HG02642 (cell line): ENCODE measurements around the gene PAX6.

Experiments used
- ATAC-seq: cut with Tn5 transposase; IDR thresholded peaks from one replicate; pipeline ENCODE4 v1.9.1; 2021; ENCODE audit warnings: mild to moderate bottlenecking; ENCODE audit not compliant: unreplicated experiment, poor library complexity

The PAX6 gene

DNA sequence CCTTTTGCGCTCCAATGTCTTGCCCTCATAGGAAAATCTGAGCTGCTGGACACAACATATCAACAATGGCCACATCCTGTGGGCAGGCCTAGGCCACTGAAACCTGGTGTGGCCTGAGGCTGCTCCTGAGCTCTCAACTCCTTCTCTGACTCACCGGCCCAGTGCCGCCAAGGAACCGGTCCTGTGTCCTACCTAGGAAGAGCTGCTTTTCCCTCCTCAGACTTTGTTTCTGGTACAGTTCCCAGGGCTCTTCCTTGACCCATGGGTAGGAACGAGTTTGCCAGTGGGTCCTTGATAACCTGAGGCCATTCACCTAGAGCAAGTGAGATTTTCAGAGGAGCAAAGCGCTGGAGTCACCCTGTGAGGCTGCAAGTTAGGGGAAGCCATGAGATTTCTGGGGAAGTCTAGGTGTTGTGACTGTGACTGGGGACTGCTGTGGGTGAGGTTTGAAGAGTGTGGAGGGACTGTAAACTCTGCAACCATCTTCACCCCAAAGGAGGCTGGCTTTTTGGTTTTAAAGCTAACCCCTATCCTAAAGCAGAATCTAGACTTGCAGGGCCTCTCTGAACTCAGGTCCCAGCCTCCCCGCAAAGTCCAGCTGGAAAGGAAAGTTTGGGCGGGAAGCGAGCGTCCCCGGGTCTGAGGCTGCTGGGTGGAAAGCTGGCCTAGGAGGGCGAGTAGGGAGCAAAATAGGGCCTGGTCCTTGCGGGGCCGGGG, 12.0 kb upstream of the PAX6 start:
- ATAC-seq = no peak

DNA sequence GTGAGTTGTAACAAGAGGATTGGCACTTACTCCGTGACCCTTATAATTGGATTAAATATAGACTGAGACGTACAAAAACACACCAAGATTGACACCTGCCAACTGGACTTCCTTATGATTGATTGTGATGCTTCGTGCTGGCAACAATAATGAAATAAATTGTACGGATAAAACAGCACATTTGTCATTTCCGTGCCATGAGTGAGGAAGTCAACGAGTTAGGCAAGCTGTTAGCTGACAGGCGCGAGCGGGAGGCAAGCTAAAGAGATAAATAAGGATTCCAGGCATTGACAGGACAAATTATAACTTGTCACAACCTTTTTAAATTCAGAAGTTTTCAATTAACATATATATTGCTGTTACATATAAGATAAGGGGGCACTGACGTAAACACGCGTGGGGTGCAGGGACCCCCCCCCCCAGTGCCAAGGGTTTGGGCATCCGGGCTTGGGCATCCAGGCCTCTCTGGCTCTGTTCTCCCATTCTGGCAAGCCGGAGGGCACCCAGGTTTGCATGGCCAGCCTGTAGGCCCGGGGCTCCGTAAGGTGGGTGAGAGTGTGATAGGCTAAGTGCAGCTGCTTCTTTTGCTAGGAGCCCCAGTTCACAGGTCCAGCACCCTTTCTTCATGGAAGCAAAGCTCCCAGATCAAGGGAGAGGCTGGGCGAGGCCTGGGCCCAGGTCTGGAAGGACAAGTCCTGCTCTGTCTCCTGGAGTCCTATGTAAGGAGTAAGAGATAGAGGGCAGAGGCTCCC, 11.2 kb upstream of the PAX6 start:
- ATAC-seq = no peak

DNA sequence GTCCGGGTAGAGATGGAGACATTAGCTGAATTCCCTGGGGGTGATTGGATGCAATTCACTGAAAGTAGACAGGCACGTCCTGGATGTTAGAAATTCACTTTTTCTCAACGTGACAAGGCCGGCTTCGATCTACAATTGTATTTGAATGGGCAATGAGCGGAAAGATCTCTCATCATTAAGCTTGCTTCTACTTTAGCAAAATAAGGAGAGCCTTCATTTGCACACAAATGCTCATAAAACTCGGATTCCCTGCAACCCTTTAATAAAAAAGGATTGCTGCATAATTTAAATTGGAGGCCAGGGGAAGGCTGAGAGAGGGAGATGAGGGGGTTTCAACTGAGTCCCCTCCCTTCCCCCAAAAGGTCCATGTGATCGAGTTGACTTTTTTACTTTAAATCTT, 10.6 kb upstream of the PAX6 start:
- ATAC-seq = no peak

DNA sequence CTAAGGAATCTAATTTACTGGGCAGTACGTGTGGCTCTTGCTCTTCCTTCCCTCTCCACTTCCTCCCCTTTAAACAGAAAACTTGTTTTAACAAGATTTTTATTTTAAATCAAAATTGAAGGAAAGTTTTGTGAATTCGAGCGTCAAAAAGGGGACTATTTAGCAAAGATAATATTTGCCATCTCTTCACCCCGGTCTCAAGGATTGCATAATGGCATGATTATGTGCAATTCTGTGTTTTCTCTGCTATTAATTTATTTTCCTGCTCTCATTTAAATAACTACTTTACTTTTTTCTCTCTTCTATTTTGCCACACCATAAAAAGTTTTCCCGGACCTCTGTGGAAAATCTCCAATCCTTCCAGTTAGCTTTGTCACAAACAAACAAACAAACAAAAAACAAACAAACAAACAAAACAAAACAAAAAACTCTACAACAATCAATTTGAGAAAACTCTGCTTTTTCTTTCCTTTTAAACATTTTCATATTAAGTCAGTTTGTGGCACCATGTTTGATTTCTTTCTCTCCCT, 10.2 kb upstream of the PAX6 start:
- ATAC-seq = no peak

DNA sequence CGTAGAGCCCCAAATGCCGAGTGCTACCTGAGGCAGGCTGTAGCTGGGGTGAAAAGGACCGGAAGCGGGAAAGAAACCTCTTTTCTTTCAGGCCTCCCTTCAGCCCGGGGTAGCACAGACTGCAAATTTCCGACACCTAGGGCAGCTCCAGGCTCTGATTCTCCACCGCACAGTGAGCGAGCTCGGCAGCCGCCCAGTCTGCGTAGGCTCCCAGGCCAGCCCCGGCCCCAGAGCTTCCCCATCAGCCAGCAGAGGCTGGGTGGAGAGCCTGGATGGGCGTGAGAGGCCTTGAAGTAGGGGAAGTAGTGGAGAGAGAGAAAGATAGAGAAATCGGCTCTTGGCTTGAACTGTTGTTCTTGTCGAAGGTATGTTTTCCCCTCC, 9.3 kb upstream of the PAX6 start:
- ATAC-seq = no peak

DNA sequence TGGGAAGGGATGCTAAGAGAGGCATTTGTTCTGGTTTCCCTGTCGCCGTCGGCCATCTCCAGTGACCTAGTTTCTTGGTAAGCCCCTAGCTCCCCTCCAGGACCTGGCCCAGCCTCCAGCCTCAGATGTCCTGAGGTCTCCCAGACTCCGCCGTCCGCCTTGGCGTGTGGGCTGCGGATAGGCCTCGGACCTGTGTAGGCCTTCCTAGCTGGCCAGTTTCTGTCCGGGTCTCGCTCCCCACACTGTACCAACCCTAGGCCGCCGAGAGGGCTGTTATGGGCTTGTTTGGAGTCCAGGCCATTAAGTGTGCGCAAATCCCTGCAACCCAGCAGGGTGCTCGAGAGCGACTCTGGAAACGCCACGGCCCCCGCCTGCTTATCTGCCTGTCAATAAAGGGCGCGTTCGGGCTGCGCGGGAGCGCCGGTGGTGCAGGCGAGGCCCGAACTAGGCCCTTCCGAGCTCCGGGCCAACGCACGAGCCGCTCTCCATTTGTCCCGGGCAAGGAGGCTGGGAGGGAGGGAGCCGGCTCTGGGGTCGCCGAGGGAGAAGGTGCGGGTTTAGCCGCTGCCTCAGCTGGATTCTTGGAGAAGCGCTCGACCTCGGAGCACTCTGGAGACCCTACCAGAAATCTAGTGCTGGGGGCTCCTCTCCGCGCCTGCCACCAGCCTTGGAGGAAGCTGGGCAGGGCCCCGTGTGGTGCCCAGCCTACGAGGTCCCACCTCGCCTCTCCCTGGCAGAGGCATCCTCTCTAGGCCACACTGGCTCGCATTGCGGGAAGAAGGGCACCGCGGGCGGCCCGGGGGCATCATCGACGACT, 8.7 kb upstream of the PAX6 start:
- ATAC-seq = no peak

DNA sequence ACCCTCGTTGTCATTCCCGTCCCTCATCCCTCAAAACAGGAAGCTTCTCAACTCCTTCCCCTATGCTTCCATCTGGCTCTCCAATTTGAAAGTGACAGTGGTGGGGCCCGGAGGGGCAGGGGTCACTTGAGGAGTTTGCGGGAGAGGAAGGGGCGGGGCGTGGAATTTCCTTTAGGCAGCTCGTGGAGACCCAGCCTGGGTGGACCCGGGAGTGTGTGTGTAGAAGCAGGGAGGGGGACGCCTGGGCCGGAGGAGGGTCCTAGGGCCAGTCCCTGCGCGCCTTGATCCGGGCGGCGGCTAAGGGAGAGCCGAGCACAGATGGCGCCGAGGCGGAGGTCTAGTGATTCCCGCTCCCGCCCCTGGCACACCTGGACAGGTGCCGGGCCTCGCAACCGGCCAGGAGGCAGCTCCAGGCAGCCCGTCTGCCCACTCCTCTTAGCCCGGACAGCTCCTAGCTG, 7.8 kb upstream of the PAX6 start:
- ATAC-seq = no peak

DNA sequence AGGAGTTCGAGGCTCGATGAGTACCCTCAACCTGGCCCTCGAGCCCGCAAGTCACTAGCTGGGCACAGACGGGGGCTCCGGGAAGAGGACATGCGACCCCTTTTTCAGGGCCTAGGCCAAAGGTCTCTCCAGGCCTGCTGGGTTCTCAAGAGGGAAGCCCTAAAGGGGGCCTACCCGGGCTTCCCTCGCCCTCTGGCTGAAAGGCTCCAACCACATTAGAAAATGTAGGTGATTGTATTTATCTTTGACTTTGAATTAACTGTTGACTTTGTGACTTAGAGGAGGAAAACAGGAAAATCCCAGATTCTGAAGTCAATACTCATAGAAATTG, 7.3 kb upstream of the PAX6 start:
- ATAC-seq = no peak

DNA sequence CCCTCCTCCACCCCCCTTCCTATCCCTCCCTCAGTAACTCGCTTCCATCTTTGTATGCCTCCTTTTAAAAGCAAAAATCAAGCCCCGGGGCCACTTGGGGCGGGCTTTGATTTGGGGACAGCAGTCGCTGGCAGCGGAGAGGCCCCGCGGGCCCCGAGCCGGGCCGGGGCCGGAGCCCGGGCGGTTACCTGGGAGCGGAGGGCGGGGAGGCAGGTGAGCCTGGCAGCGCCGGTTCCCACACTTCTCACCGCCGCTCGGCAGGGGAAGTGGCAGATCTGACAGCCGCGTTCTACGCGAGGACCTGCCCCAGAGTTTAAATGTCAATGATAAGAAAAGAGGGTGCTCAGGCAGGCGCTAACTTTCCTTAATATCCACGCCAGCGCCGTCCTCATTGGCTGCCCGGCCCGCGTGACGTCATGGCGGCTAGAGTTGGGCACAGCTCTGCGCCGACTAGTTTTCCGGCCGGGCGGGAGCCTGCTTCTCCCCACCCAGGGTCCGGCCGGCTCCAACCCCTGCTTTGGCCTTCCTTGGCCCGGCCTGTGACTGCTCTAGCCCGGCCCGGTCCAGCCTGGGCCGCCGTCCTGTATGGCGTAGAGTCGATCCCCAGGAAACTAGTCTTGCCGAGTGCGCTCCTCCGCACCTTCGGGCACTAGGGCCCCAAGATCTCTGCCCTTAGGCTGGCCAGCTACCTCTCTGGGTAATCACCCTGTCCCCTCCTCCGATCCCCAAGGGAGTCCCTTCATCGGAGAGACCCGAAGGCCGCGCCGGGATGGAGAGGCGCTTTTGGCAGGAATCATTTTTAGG, 6.7 kb upstream of the PAX6 start:
- no peak for ATAC-seq

DNA sequence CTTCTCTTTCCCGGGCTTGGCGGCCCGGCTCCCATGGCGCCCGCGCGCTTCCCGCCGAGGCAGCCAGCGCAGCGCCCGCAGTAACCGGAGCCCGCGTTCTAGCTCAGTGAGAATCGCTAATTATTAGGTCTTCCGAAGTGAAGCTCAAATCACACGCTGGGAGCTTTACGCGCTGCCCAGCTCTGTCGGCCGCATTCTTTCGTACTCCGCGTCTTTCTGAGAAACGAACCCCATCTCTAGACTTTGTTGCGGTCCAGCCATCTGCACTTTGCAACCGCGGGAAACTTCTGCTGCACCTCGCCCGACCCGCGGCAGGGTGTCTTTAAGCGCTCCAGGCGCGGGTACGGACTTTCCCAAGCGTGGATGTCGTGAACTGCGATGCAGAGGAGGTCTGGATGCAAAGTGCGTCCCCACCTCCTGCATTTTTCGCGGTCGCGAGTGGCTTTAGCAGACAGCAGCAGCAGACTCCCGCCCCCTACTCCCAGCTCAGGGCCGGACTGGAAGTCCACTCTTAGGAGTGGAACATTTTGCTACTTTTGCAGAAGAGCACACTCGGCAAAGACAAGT, 6.0 kb upstream of the PAX6 start:
- no peak for ATAC-seq

DNA sequence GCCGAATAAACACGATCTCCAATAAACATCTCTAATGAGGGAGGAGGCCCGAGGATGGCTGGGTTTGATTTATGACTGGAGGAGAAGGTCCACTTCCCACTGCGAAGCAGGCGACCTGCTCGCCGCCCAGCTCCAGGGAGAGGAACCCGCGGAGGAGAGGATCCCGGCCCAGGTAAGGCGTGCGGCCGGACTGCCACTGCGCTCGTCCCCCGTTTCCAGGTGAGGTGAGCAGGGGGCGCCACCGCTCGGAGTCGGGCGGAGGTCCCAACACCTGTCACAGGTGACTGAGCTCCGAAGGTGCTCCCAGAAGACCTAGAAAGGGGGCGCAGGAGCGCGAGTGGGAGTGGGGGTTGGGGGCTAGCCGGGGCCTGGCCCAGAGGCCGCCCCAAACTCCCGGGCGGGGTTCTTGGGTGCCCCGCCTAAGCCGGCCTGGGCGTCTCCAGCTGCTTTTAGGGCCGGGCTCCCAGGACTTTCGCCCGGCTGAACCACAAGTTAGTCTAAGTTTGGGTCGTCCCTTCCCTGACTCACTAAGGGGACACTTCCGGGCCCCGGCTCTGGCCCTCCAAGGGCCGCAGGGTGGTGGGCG, 5.4 kb upstream of the PAX6 start:
- no peak for ATAC-seq

DNA sequence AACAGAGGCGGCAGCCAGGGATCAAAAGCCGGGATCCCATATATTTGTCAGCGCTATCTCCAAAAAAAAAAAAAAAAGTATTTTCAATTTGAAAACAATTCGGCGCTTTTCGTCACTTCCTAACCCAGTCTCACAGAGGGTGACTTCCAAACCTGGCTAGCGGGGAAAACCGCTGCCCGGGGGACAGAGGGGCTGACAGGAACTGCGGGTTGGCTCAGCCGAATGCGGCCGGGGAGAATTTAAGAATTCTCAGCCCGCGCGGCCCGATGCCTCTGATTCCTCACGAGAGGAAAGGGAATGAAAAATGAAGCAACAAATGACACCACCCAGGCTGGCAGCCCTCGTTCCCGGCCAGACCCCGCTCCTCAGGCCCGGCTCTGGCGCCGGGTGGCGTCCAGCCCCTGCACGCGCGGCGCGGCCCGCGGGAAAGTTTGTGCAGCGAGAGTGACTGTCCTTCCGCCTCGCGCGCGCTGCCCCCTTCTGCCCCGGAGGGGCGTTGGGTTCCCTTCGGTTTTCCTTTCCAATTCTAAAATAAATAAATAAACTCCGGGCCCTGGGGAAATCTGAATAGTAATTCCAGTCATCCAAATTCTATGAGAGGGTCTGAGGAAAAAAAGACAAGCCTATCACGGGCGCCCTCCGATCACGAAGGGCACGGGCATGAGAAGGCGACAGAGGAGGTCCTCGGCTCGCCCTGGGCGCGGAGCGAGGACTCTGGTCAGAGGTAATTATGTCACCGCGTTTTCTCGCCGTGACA, 4.8 kb upstream of the PAX6 start:
- no peak for ATAC-seq

DNA sequence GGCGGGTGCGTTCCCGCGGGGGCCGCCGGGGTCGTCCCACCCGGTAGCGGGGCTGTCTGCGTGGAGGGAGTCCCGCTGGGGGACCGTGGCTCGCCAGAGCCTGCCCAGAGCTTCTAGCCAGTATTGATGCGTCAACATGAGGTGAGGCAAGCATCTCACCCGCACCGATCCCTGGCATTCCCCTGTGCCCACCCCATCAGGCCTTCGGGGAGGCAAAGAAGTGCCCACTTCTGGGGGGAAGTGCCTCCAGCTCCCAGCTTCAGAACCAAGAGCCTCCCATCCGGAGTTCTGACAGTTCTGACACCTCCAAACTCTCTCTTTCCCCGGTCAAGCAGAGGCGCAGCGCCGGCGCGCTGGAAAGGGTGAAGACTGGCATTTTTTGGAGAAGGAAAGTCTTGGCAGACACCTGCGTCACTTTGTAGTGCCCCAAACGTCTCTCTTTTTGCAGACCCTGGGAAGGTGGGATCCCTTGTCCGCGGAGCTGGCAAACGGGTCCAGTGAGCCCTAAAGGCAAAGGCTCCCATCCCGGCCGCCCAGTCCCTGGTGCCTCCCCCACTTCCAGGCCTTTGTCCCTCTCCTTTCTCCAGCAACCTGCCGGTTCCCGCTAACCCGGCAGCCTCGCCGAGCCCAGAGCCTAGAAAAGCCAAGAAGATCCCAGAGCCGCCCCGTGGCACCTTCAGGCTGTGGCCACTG, 3.2 kb upstream of the PAX6 start:
- no peak for ATAC-seq

DNA sequence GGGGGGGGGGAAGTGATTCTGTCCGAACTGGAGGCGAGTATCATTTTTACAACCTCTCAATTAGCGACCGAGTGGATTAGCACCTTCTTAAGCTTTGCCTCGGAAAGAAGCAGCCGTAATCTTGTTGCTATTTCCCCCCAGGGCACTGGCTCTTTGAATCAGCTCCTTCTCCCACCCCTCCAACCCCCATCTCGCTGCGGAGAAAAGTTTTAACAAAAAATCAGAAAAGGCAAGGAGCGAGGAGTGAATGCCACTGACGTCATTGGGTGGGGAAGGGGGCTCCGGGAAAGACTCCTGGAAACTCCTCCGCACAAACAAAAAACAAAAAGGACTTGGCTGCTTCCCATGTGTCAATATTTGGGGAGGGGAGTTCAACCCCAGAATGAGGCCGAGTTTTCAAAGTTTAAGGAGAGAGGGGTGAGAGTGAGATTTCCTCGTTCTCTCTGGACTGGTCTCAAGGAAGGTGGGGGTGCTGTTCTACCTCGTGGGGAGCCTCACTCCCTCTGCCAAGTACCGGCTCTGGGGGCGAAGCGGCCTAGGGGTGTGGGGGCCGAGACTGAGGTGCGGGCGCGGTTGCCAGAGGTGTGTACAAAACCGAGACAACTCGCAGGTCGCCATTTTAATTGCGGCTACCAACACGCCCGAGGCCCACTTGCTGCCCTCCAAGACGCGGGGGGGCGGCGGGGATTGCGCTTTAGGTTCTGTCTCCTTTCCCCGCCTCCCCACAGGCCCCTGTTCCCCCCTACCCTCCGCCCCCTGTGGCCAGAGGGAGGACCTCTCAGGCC, 2.5 kb upstream of the PAX6 start:
- no peak for ATAC-seq

DNA sequence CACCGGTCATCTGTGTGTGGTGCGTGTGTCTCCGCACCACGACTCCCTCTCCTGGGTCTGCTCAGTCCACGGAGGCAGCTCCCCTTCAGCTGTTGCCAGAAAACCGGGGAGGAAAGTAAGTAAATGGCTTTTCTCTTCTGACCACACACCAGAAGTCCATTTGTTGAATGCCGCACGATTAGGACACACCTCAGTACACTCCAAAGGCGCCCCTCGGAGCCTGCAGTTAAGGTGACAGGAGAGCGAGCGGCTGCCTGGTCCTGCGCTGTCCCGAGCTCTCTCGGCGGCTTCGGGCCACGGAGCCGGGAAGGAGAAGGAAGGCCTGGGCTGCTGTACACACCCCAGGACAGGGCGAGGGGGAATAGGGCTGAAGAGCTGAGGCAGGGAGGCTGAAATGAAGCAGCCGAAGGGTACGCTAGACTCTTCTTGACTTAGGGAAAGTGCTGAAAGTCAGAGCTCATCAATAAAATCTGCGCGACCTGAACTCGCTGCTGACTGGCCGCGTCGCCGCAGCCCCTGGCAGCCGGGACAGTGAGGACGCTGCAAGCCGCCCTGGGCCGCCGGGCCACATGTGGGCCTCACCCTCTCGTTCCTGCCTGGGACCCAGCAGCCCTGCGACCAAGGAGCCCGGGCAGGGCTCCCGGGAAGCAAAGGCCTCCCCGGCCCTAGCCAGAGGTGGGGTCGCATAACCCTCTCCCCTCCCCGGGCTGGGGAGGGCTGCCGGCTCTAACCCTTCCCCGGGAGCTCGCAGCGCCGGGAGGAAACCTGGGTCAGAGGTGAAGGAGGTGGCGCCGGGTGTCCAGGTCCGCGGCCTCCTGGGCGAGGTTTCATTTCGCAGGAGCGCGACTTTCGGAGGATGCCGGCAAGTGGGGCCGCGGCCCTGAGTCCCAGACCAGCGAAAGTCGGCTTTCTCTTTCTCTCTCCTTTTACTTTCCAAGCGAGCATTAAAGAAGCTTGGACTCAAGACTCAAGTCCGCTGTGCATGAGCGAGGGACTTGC, 1.6 kb upstream of the PAX6 start:
- ATAC-seq = no peak
